Keratinocyte (primary cell): Measurements from ENCODE around the gene DIP2C. TPM values are rescaled to one million over a fixed set of nuclear protein-coding genes. Genes with fewer than 3 reads are reported as not detected.

Source experiments
- DNase-seq: peaks from one replicate; pipeline ENCODE4 v3.0.0-alpha.2; 2011; ENCODE audit warnings: low read depth, missing footprints, low spot score
- FAIRE-seq: peaks from 2 replicates; lab custom pipeline; 2011; peaks lifted over from hg19 to GRCh38; lab: Jason Lieb, UNC
- H2AFZ ChIP-seq: 2 replicates; pipeline ENCODE4 v1.6.0; 2012; ENCODE audit warnings: low read length, control low read depth, inconsistent platforms; ENCODE audit not compliant: control insufficient read depth
- H3K27ac ChIP-seq: 2 replicates; pipeline ENCODE4 v1.5.1; 2011; ENCODE audit warnings: low read length; ENCODE audit not compliant: control insufficient read depth, insufficient read depth
- H3K27me3 ChIP-seq: 3 replicates; pipeline ENCODE4 v1.6.0; 2011; ENCODE audit warnings: low read length; ENCODE audit not compliant: control insufficient read depth, insufficient read depth; ENCODE audit errors: extremely low read depth
- H3K36me3 ChIP-seq, 2 experiments: 2 replicates in 1 of 2; 3 replicates in 1 of 2; pipeline ENCODE4 v1.5.1; 2011; ENCODE audit warnings: low read length in 2 of 2, mild to moderate bottlenecking in 1 of 2; ENCODE audit not compliant: control insufficient read depth in 2 of 2, insufficient read depth in 2 of 2; ENCODE audit errors: extremely low read depth in 1 of 2
- H3K4me1 ChIP-seq: 3 replicates; pipeline ENCODE4 v1.5.1; 2011; ENCODE audit warnings: low read length; ENCODE audit not compliant: control insufficient read depth, insufficient read depth; ENCODE audit errors: extremely low read depth
- H3K4me2 ChIP-seq: 3 replicates; pipeline ENCODE4 v1.6.0; 2011; ENCODE audit warnings: low read depth, low read length; ENCODE audit not compliant: control insufficient read depth, insufficient read depth; ENCODE audit errors: extremely low read depth
- H3K4me3 ChIP-seq, 3 experiments: fragments of 200-600 bp in 1 of 3; sonication (generic) in 1 of 3; 2 replicates in 2 of 3; 3 replicates in 1 of 3; pipeline ENCODE4 v1.5.1; 2011 to 2016; ENCODE audit warnings: low read length in 3 of 3, mild to moderate bottlenecking in 3 of 3, control low read depth in 2 of 3, inconsistent platforms in 1 of 3, low read depth in 1 of 3, mixed read lengths in 1 of 3, mixed run types in 1 of 3, moderate library complexity in 1 of 3; ENCODE audit not compliant: control insufficient read depth in 2 of 3, insufficient read depth in 2 of 3; ENCODE audit errors: extremely low read depth in 1 of 3
- H3K79me2 ChIP-seq: 2 replicates; pipeline ENCODE4 v1.6.0; 2012; ENCODE audit warnings: low read length; ENCODE audit not compliant: control insufficient read depth, insufficient read depth
- H3K9ac ChIP-seq: 3 replicates; pipeline ENCODE4 v1.6.0; 2011; ENCODE audit warnings: low read length; ENCODE audit not compliant: control insufficient read depth, insufficient read depth; ENCODE audit errors: extremely low read depth
- H3K9me1 ChIP-seq: 3 replicates; pipeline ENCODE4 v1.6.0; 2011; ENCODE audit warnings: low read length; ENCODE audit not compliant: control insufficient read depth, insufficient read depth; ENCODE audit errors: extremely low read depth
- H3K9me3 ChIP-seq: 2 replicates; pipeline ENCODE4 v1.5.1; 2012; ENCODE audit warnings: low read depth, low read length; ENCODE audit not compliant: control insufficient read depth
- H4K20me1 ChIP-seq: 3 replicates; pipeline ENCODE4 v1.6.0; 2011; ENCODE audit warnings: low read length; ENCODE audit not compliant: control insufficient read depth, insufficient read depth; ENCODE audit errors: extremely low read depth
- CTCF ChIP-seq, 3 experiments: IDR thresholded peaks in 1 of 3; conservative IDR thresholded peaks in 1 of 3; optimal IDR thresholded peaks in 1 of 3; 2 replicates in 2 of 3; 3 replicates in 1 of 3; pipeline versions ENCODE3 to v1.5.1; 2011; ENCODE audit warnings: low read length in 3 of 3, mild to moderate bottlenecking in 3 of 3, moderate library complexity in 2 of 3, control low read depth in 1 of 3, inconsistent platforms in 1 of 3; ENCODE audit not compliant: insufficient read depth in 2 of 3; ENCODE audit errors: extremely low read depth in 1 of 3
- EZH2 ChIP-seq: IDR thresholded peaks from one replicate; pipeline ENCODE4 v1.6.1; 2012; ENCODE audit warnings: inconsistent platforms, mild to moderate bottlenecking, low read length, moderate library complexity
- dilution Hi-C: fragments of 300-500 bp; cut with MboI; formaldehyde crosslinking; loops from one replicate; pipeline ENCODE4 v1.7.0; 2020; ENCODE audit warnings: low sequenced_read_pairs; ENCODE audit not compliant: extremely low pct_ligation_motif_present
- polyA plus RNA-seq, 5 experiments: library from polyadenylated mRNA; depleted of rRNA in 3 of 5; stranded (reverse) in 3 of 5; stranded (forward) in 1 of 5; unstranded in 1 of 5; fragments of >200 nt; gene quantifications; 1 replicate in 1 of 5; 2 replicates in 3 of 5; 3 replicates in 1 of 5; pipeline versions ENCODE4 v1.2.1 to v1.2.3, GENCODE V29; 2011 to 2012; ENCODE audit warnings: missing spikeins in 2 of 5, low read depth in 1 of 5, low replicate concordance in 1 of 5

The DIP2C gene
- polyA plus RNA-seq, 1 donor (not counting 4 experiments of a cell fraction or from before 2014, with no cell fraction given), result 1.3 TPM

- no peaks in the 10 kb centered on the region for H4K20me1 ChIP-seq
- FAIRE-seq, result no peak
These were observed 271.2 kb downstream of the DIP2C start for GRCh38 chr10:418226-418625.

GRCh38 chr10:416091-416515 is 273.4 kb downstream of the DIP2C start:
- H3K27me3 ChIP-seq, result no peaks in the 10 kb centered on the region
- H3K9me3 ChIP-seq, result no peaks in the 10 kb centered on the region
- H3K4me1 ChIP-seq, result no peaks in the 10 kb centered on the region
- H4K20me1 ChIP-seq, result no peaks in the 10 kb centered on the region
- dilution Hi-C loops, result no loop called here
- H3K4me3 ChIP-seq, result no peak overlapping the region
- H3K36me3 ChIP-seq, result peaks cover 0 to 5% of the 10 kb centered on the region in 2 experiments
- no peak overlapping the region for H3K4me2 ChIP-seq
- H2AFZ ChIP-seq, result no peak overlapping the region
- H3K27ac ChIP-seq, result no peak overlapping the region
- TF ChIP-seq EZH2 (no peak), CTCF (optimal IDR thresholded peaks at IDR 0.05 in 1 of 3, IDR thresholded peaks at IDR 0.05 in 1 of 3, conservative IDR thresholded peaks at IDR 0.05 in 1 of 3; ENCODE audit: extremely low read depth in 1 of 3, insufficient read depth in 2 of 3, low read length in 3 of 3) (no peak)
- FAIRE-seq, result no peak
- no peaks in the 10 kb centered on the region for H3K9me1 ChIP-seq
- H3K9ac ChIP-seq, result no peak overlapping the region
- no peaks in the 10 kb centered on the region for H3K79me2 ChIP-seq
- DNase-seq, result no peak

More at GRCh38 chr10:418226-418625, 271.2 kb downstream of the DIP2C start:
- Histone ChIP-seq H3K9me1 (no peaks in the 10 kb centered on the region), H3K9ac (no peak overlapping the region), H3K4me1 (no peaks in the 10 kb centered on the region), H3K4me2 (no peak overlapping the region), H3K9me3 (no peaks in the 10 kb centered on the region), H3K4me3 (no peak overlapping the region), H3K27me3 (no peaks in the 10 kb centered on the region), H3K27ac (no peak overlapping the region), H2AFZ (no peak overlapping the region), H3K36me3 (peaks cover 0 to 5% of the 10 kb centered on the region in 2 experiments), H3K79me2 (no peaks in the 10 kb centered on the region)
- dilution Hi-C loops, result no loop called here
- no peak for TF ChIP-seq CTCF (optimal IDR thresholded peaks at IDR 0.05 in 1 of 3, IDR thresholded peaks at IDR 0.05 in 1 of 3, conservative IDR thresholded peaks at IDR 0.05 in 1 of 3; ENCODE audit: extremely low read depth in 1 of 3, insufficient read depth in 2 of 3, low read length in 3 of 3)
- TF ChIP-seq EZH2, result no peak
- no peak for DNase-seq
